HG03460 (cell line): ENCODE results near the gene GLIPR1L2.
"Not testable (repeated sequence)": the region's sequence is repeated elsewhere in the genome, so short reads cannot be mapped to it uniquely, and the experiment has no call there.

ENCODE experiments used
- ATAC-seq: cut with Tn5 transposase; IDR thresholded peaks from one replicate; pipeline ENCODE4 v1.9.1; 2021; ENCODE audit not compliant: unreplicated experiment

Gene GLIPR1L2

GRCh38 chr12:75432924-75433323 is 42.0 kb downstream of the GLIPR1L2 start:
- ATAC-seq: no peak

- peak; percentile 67 for ATAC-seq
Observed at GRCh38 chr12:75437564-75437963, 46.7 kb downstream of the GLIPR1L2 start.

GRCh38 chr12:75438059-75438754 is 47.3 kb downstream of the GLIPR1L2 start:
- ATAC-seq: no peak

GRCh38 chr12:75439048-75439447 is 48.2 kb downstream of the GLIPR1L2 start:
- no peak for ATAC-seq

GRCh38 chr12:75439930-75440329 is 49.0 kb downstream of the GLIPR1L2 start:
- ATAC-seq: no peak

- ATAC-seq: not testable (repeated sequence)
Observed at GRCh38 chr12:75441687-75442449, 51.0 kb downstream of the GLIPR1L2 start.

GRCh38 chr12:75442454-75442853 is 51.6 kb downstream of the GLIPR1L2 start:
- ATAC-seq: not testable (repeated sequence)

- ATAC-seq: no peak
Observed at GRCh38 chr12:75443709-75444108, 52.8 kb downstream of the GLIPR1L2 start.

GRCh38 chr12:75444429-75445136 is 53.7 kb downstream of the GLIPR1L2 start:
- no peak for ATAC-seq

- not testable (repeated sequence) for ATAC-seq
Observed at GRCh38 chr12:75445137-75445507, 54.2 kb downstream of the GLIPR1L2 start.

- no peak for ATAC-seq
Observed at GRCh38 chr12:75446857-75447256, 56.0 kb downstream of the GLIPR1L2 start.

- ATAC-seq: no peak
Observed at GRCh38 chr12:75447691-75448393, 57.0 kb downstream of the GLIPR1L2 start.

- no peak for ATAC-seq
Observed at GRCh38 chr12:75452675-75453330, 61.9 kb downstream of the GLIPR1L2 start.

- no peak for ATAC-seq
Observed at GRCh38 chr12:75455839-75456238, 65.0 kb downstream of the GLIPR1L2 start.

- ATAC-seq: no peak
Observed at GRCh38 chr12:75457191-75457590, 66.3 kb downstream of the GLIPR1L2 start.

- not testable (repeated sequence) for ATAC-seq
Observed at GRCh38 chr12:75457866-75458265, 67.0 kb downstream of the GLIPR1L2 start.

GRCh38 chr12:75459755-75460154 is 68.9 kb downstream of the GLIPR1L2 start:
- ATAC-seq: no peak

- no peak for ATAC-seq
Observed at GRCh38 chr12:75460204-75460603, 69.3 kb downstream of the GLIPR1L2 start.

GRCh38 chr12:75471902-75472890 is 81.3 kb downstream of the GLIPR1L2 start:
- ATAC-seq: no peak
